GM21360 (cell line): Measurements from ENCODE around the gene DOCK9.

ENCODE experiments used
- ATAC-seq: cut with Tn5 transposase; IDR thresholded peaks from one replicate; pipeline ENCODE4 v1.9.1; 2021; ENCODE audit warnings: mild to moderate bottlenecking, moderate library complexity; ENCODE audit not compliant: unreplicated experiment

The DOCK9 gene

GRCh38 chr13:98954313-98954712, 23.6 kb downstream of the DOCK9 start:
- no peak for ATAC-seq

- no peak for ATAC-seq
Observed at GRCh38 chr13:98951266-98951665, 26.6 kb downstream of the DOCK9 start.

GRCh38 chr13:98950705-98951104, 27.2 kb downstream of the DOCK9 start:
- ATAC-seq: no peak

DNA sequence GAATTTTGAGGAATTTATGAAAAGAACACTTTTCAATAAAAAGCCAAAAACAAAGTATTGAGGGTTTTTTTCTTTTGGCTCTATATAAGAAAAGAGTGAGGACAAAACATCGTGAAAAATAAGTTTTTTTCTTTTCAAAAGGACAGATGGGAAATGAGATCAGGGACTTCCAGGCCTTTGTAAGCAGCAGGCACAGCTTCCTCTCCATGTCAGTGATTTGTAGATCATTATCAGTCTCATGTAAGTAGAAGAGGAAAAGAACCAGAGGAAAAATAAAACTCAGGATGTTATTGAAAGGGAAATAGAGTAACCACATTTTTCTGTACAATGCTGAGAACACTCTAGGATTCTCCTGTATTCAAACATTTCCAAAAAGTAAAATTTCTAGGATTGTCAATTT, 29.9 kb downstream of the DOCK9 start:
- ATAC-seq: no peak

- no peak for ATAC-seq
Observed at GRCh38 chr13:98945863-98946605, 31.8 kb downstream of the DOCK9 start.

GRCh38 chr13:98944336-98944735, 33.5 kb downstream of the DOCK9 start:
- no peak for ATAC-seq

- ATAC-seq: no peak
Observed at GRCh38 chr13:98942997-98943396, 34.9 kb downstream of the DOCK9 start.

GRCh38 chr13:98942485-98942884, 35.4 kb downstream of the DOCK9 start:
- no peak for ATAC-seq

DNA sequence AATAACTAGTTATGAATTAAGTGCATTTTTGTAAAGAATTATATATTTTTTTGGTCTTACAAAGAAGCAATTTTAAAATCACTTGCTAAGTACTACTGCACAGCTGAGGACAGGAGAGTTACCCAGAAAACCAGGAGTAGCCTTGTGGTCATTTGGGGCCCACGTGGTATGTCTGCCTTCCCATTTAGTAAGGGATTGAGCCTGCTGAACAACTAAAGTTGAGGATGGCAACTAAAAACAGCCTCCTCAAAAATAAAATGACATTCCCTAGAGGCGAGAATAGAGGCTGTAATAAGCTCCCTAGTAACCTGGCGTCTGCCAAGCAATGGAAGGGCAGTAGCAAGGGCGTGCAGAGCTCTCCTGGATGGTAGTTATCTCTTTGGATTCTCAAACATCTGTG, 36.3 kb downstream of the DOCK9 start:
- ATAC-seq: no peak

- no peak for ATAC-seq
Observed at GRCh38 chr13:98941126-98941525, 36.7 kb downstream of the DOCK9 start.

DNA sequence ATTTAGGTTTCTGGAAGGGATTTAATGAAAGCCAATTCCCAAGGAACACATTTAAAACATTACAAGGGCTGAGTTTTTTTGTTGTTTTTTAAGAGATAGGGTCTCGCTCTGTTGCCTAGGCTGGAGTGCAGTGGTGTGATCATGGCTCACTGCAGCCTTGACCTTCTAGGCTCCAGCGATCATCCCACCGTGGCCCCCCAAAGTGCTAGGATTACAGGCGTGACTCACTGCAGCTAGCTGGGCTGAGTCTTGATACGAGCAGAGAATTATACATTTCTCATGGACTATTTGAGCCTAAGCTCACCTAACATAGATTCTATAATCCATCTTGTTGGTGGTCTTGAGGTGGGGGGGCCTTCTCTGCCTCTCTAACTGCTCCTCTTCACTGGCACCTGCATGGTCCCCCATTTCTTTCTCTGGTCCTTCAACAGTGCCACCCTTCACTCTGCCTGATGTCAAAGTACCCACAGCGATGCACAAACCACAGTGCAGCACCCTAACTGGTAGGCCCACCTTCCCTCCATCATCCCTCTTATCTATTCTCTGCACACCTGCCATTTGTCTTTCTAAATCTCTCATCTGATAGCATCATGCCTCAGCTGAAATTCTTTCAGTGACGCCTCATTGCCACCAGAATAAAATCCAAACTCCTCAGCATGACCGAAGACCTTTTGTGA, 37.4 kb downstream of the DOCK9 start:
- ATAC-seq: no peak

DNA sequence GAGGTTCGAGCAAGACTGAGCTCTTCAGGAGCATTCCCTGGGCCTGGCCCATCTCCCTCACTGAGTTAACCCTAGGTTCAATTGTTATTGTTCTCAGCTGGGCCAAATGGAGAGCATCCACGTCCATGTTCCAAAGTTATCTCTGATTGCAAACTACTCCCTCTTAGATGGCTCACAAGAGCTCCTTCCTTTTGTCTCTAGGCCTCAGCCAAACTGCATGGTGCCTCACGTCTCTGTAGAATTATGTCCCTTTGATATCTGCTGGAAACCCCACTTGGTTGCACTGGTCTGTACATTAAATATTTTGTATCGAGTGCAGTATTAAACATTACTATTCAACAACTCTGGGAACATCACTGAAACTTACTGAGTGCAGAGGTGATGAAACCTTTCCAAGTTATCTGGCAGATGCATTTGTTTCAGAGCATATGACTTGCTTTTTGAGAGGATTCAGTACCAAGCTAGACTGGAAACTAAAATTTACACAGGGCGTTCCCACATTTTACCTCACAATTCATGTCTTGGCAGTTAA, 38.1 kb downstream of the DOCK9 start:
- no peak for ATAC-seq

DNA sequence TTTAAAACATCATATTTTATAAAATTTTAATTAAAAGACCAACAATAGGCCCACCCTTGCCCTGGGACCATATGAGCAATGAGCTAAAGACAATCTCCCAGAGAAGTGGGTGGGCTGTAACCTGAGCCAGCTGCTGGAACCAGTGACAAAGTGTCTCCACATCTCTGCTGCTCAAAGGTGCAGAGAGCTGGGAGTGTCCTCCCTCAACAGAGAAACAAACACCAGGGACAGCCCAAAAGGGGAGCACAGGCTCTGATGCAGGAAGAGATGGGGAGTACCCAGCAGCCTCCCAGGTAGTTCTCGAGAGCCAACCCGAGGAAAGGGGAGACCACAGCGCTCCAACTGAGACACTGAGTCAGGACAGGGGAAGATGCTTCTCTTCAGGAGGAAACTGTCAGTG, 39.1 kb downstream of the DOCK9 start:
- ATAC-seq: no peak

DNA sequence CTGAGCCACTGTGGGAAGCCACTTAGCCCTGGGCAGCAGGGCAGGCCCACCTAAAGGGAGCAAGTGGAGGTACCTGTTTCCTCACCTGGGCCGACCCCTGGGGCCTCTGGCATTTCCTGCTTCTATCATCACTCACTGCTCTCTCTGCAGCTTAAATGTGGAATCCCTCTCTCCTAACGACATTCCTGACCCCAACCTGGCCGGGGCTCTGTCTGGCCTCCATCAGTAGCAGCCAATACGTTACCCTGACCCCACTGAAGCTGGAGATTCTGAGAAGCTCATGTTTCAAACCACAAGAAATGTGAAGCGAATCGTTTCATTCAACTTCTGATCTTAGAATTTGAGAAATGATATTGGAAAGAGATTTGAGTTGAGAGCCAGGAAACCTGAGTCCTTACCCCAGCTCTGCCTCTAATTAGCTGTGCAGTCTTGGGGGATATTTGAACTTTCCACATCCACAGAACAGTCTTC, 39.9 kb downstream of the DOCK9 start:
- ATAC-seq: no peak

DNA sequence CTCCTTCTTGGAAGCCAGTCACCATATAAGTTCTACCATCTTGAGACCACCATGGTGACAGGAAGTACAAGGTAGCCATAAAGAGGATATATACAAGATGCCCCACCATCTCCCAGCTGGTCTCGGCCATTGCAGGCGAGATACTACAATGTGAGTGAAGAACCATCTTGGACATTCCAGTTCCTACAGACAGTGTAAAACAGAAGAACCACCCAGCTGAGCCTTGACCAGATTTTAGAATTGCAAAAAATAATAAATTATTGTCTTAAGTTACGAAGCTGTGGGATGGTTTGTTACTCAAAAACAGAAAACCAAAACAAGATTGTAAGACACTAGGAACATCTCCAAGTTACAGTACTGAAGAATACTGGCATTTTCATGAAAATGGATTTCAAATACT, 43.6 kb downstream of the DOCK9 start:
- ATAC-seq: no peak

GRCh38 chr13:98930151-98930591, 47.7 kb downstream of the DOCK9 start:
- ATAC-seq: no peak

- no peak for ATAC-seq
Observed at GRCh38 chr13:98927951-98928927, 49.6 kb downstream of the DOCK9 start.

GRCh38 chr13:98925949-98926348, 51.9 kb downstream of the DOCK9 start:
- no peak for ATAC-seq

GRCh38 chr13:98923641-98924397, 54.0 kb downstream of the DOCK9 start:
- ATAC-seq: no peak

GRCh38 chr13:98922306-98922705, 55.6 kb downstream of the DOCK9 start:
- ATAC-seq: no peak
